Prostate gland (tissue), 2 donors: Measurements from ENCODE around the gene CTCF.

Source experiments
- POLR2A ChIP-seq: fragments of 450-650 bp; IDR thresholded peaks from one replicate; pipeline ENCODE4 v1.6.1; 2016; ENCODE audit warnings: antibody characterized with exemption, mild to moderate bottlenecking
- POLR2AphosphoS5 ChIP-seq: sonication (generic); formaldehyde crosslinking; IDR thresholded peaks from one replicate; pipeline ENCODE4 v1.6.1; 2017; ENCODE audit warnings: antibody characterized with exemption
- TF ChIP-seq, protein P1 (sequence below), 4 experiments: fragments of 200-600 bp in 2 of 4; fragments of 450-650 bp in 2 of 4; sonication (generic) in 2 of 4; IDR thresholded peaks; 1 replicate in 3 of 4; 2 replicates in 1 of 4; pipeline ENCODE4 v1.5.1; 2016 to 2019; ENCODE audit warnings: antibody characterized with exemption in 4 of 4, mild to moderate bottlenecking in 2 of 4, moderate library complexity in 2 of 4

DNA sequence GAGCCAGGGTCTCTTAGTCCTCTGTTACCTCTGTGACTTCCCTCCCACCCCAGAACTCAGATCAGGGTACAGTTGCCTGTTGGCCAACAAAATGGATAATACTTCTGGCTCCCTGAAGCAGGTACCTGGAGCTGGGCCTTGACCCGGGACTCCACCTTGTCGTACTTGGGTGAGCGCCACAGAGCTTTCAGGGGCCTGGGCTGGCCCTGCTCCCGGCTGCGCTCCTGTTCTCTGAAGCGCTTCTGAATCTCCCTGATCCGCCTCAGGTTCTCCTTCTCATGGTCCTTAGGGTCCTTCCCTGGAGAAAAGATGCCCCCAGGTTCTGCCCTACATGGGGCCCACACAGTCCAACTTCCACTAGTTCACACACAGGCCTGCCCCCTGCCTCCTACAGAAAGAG lies 102.5 kb downstream of the CTCF start:
- TF ChIP-seq, protein P1, sequence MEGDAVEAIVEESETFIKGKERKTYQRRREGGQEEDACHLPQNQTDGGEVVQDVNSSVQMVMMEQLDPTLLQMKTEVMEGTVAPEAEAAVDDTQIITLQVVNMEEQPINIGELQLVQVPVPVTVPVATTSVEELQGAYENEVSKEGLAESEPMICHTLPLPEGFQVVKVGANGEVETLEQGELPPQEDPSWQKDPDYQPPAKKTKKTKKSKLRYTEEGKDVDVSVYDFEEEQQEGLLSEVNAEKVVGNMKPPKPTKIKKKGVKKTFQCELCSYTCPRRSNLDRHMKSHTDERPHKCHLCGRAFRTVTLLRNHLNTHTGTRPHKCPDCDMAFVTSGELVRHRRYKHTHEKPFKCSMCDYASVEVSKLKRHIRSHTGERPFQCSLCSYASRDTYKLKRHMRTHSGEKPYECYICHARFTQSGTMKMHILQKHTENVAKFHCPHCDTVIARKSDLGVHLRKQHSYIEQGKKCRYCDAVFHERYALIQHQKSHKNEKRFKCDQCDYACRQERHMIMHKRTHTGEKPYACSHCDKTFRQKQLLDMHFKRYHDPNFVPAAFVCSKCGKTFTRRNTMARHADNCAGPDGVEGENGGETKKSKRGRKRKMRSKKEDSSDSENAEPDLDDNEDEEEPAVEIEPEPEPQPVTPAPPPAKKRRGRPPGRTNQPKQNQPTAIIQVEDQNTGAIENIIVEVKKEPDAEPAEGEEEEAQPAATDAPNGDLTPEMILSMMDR (IDR thresholded peaks at IDR 0.05), result no peak
- TF ChIP-seq POLR2AphosphoS5, result no peak
- TF ChIP-seq POLR2A, result no peak
